ENCODE data around the gene OR52A5.
"Not testable (repeated sequence)": the region's sequence is repeated elsewhere in the genome, so short reads cannot be mapped to it uniquely, and the experiment has no call there.

Gene OR52A5

DNA sequence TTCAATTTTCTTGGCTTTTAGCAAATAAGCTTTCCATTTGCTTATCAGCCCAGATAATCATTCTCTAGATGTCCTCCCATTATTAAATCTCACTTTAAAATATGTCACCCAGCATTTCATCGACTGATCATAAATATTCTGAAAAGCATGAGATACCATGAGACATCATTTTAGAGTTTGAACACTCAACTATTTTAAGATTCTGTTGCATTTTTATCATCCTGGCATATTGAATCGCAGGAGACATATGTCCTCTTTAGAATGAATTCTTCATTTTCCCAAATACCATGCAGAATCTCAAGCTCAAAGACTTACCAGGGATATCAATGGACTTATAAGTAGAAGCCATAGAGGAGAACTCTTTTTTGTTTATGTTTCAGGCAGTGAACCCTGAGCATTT lies at the start of gene OR52A5:
Gene OR52A5 (minus strand): TSS at position 361 of the 400 bp plus-strand sequence. CDS start 5,714 bp downstream, outside the sequence.
- Mint-ChIP-seq H3K4me3 (no peak within 1 kb of the TSS), H3K4me1 (ENCODE audit: low read depth) (no peaks in the 10 kb centered on the region), H3K27me3 (no peaks in the 10 kb centered on the region), H3K27ac (no peak within 1 kb of the TSS), H3K36me3 (ENCODE audit: low read depth) (no peaks in the 10 kb centered on the region), H3K9me3 (no peaks in the 10 kb centered on the region)
- intact Hi-C loops (cut with micrococcal nuclease) = no loop called here

DNA sequence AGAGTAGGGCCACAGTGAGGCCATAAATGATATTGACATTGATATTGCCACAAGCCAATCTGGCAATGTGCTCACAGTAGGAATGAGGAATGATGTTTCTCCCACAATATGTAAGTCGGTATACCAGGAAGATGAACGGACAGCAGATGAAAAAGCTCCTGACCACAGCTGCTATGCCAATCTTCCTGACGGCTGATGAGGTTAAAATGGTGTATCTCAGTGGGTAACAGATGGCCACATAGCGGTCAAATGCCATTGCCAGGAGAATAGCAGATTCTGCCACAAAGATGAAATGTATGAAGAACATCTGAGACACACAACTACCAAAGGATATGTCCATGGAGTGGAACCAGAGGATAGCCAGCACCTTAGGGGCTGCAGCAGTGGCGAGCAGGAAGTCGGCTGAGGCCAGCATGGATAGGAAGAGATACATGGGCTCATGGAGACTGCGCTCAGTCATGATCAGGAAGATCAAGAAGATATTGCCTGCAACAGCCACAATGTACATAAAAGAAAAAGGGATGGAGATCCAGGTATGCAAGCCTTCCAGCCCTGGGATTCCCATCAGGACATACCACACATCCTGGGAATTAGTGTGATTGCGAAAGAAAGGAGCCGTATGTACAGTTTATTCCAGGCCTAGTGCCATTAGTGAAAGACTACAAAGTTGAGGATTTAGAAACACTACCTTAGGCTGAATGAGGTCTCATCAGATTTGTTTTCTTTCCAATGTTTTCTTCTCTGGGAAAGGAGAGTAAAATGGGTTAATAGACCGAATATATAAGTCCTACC lies 40.1 kb upstream of the OR52A5 start:
- no peaks in the 10 kb centered on the region for H3K9me3 Mint-ChIP-seq
- H3K4me1 Mint-ChIP-seq (ENCODE audit: low read depth) = no peaks in the 10 kb centered on the region
- H3K27ac Mint-ChIP-seq = no peak overlapping the region
- H3K36me3 Mint-ChIP-seq (ENCODE audit: low read depth) = no peaks in the 10 kb centered on the region
- H3K27me3 Mint-ChIP-seq = no peaks in the 10 kb centered on the region
- intact Hi-C loops (cut with micrococcal nuclease) = no loop called here
- no peak overlapping the region for H3K4me3 Mint-ChIP-seq

GRCh38 chr11:5174934-5175333 lies 36.8 kb upstream of the OR52A5 start:
- Mint-ChIP-seq H3K27me3 (no peaks in the 10 kb centered on the region), H3K36me3 (ENCODE audit: low read depth) (no peaks in the 10 kb centered on the region), H3K4me3 (no peak overlapping the region), H3K4me1 (ENCODE audit: low read depth) (no peaks in the 10 kb centered on the region), H3K9me3 (no peaks in the 10 kb centered on the region), H3K27ac (no peak overlapping the region)
- intact Hi-C loops (cut with micrococcal nuclease) = no loop called here

DNA sequence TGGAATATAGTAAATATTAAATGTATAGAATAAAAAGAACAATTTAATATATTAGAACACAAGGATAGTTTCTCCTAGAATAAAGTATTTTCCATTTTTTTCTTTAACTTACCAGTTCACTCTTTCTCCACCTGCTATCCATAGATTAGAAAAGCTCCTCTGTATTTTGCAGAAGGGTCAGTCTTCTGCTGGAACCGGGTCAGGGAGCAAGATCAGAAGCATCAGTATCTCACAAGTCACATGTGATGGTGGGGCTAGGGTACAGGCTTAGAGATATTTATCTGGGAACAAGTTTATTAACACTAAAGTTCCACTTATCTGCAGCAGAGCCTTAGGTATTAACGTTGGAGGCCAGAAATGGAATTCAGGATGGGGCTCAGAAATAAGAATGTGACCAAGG lies 33.7 kb upstream of the OR52A5 start:
- no peak overlapping the region for H3K4me3 Mint-ChIP-seq
- no peaks in the 10 kb centered on the region for H3K9me3 Mint-ChIP-seq
- intact Hi-C loops (cut with micrococcal nuclease) = no loop called here
- H3K4me1 Mint-ChIP-seq (ENCODE audit: low read depth) = no peaks in the 10 kb centered on the region
- H3K36me3 Mint-ChIP-seq (ENCODE audit: low read depth) = no peaks in the 10 kb centered on the region
- H3K27me3 Mint-ChIP-seq = no peaks in the 10 kb centered on the region
- H3K27ac Mint-ChIP-seq = no peak overlapping the region

- H3K4me3 Mint-ChIP-seq; H3K36me3 Mint-ChIP-seq (ENCODE audit: low read depth); H3K4me1 Mint-ChIP-seq (ENCODE audit: low read depth); H3K9me3 Mint-ChIP-seq; intact Hi-C loops (cut with micrococcal nuclease); H3K27me3 Mint-ChIP-seq; H3K27ac Mint-ChIP-seq: not testable (repeated sequence)
These were observed 27.7 kb upstream of the OR52A5 start for GRCh38 chr11:5165898-5166297.

- H3K27me3 Mint-ChIP-seq; H3K36me3 Mint-ChIP-seq (ENCODE audit: low read depth); H3K4me1 Mint-ChIP-seq (ENCODE audit: low read depth); H3K9me3 Mint-ChIP-seq; intact Hi-C loops (cut with micrococcal nuclease); H3K4me3 Mint-ChIP-seq; H3K27ac Mint-ChIP-seq: not testable (repeated sequence)
These were observed 26.7 kb upstream of the OR52A5 start for GRCh38 chr11:5164807-5165206.

GRCh38 chr11:5161045-5161444 lies 22.9 kb upstream of the OR52A5 start:
- H3K4me1 Mint-ChIP-seq (ENCODE audit: low read depth); intact Hi-C loops (cut with micrococcal nuclease); H3K36me3 Mint-ChIP-seq (ENCODE audit: low read depth); H3K27me3 Mint-ChIP-seq; H3K27ac Mint-ChIP-seq; H3K9me3 Mint-ChIP-seq; H3K4me3 Mint-ChIP-seq: not testable (repeated sequence)

DNA sequence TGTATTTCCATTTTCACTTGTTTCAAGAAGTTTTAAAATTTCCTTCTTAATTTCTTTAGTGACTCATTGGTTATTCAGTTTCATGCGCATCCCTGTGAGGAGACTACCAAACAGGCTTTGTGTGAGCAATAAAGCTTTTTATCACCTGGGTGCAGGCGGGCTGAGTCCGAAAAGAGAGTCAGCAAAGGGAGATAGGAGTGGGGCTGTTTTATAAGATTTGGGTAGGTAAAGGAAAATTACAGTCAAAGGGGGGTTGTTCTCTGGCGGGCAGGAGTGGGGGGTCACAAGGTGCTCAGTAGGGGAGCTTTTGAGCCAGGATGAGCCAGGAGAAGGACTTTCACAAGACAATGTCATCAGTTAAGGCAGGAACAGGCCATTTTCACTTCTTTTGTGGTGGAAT lies 22.1 kb upstream of the OR52A5 start:
- intact Hi-C loops (cut with micrococcal nuclease); H3K36me3 Mint-ChIP-seq (ENCODE audit: low read depth); H3K27ac Mint-ChIP-seq; H3K27me3 Mint-ChIP-seq; H3K4me1 Mint-ChIP-seq (ENCODE audit: low read depth); H3K4me3 Mint-ChIP-seq; H3K9me3 Mint-ChIP-seq: not testable (repeated sequence)

DNA sequence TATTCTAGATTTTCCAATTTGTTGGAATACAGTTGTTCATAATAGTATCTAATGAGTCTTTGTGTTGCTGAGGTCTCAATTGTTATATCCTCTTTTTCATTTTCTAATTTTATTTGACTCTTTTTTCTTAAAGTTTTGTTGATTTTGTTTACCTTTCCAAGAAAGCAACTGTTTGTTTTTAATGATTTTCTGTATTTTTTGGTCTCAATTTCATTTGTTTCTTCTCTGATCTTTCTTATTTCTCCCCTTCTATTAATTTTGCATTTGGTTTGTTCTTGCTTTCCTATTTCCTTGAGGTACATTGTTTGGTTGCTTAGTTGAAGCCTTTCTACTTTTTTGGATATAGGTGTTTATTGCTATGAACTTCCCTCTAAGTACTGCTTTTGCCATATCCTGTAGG lies 21.6 kb upstream of the OR52A5 start:
- H3K36me3 Mint-ChIP-seq (ENCODE audit: low read depth) = no peaks in the 10 kb centered on the region

DNA sequence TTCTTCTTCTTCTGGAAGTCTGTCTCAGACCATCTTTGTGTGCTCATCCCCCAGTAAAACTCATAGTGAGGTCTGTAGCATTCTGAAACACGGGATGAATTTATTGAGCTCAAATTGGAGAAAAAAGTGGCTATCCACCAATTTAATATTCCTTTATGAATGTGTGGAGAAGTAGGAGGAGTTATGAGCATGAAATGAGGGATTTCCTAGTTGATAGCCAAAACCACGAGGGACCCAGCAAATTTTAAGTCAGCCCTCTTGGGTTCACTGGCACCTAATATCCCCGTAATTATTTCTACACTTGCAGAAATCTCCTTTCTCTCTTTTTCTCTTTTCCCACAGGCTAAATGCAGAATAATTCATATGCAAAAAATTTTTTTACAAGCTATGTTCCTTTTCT lies 16.5 kb upstream of the OR52A5 start, which contains the start of gene OR52A1:
Gene OR52A1 (minus strand): TSS at position 101 of the 400 bp plus-strand sequence. CDS start 2,388 bp downstream, outside the sequence.
- no peaks in the 10 kb centered on the region for H3K4me1 Mint-ChIP-seq (ENCODE audit: low read depth)
- no peaks in the 10 kb centered on the region for H3K36me3 Mint-ChIP-seq (ENCODE audit: low read depth)
- no peak within 1 kb of the TSS for H3K27ac Mint-ChIP-seq
- no peak within 1 kb of the TSS for H3K4me3 Mint-ChIP-seq
- intact Hi-C loops (cut with micrococcal nuclease) = no loop called here
- H3K27me3 Mint-ChIP-seq = no peaks in the 10 kb centered on the region
- peaks cover 1% of the 10 kb centered on the region for H3K9me3 Mint-ChIP-seq

More for the DNA sequence above, 21.6 kb upstream of the OR52A5 start:
- no peaks in the 10 kb centered on the region for H3K4me1 Mint-ChIP-seq (ENCODE audit: low read depth)
- H3K27me3 Mint-ChIP-seq = no peaks in the 10 kb centered on the region
- H3K27ac Mint-ChIP-seq = no peak overlapping the region
- intact Hi-C loops (cut with micrococcal nuclease) = no loop called here
- no peak overlapping the region for H3K4me3 Mint-ChIP-seq
- H3K9me3 Mint-ChIP-seq = peaks cover 10% of the 10 kb centered on the region

DNA sequence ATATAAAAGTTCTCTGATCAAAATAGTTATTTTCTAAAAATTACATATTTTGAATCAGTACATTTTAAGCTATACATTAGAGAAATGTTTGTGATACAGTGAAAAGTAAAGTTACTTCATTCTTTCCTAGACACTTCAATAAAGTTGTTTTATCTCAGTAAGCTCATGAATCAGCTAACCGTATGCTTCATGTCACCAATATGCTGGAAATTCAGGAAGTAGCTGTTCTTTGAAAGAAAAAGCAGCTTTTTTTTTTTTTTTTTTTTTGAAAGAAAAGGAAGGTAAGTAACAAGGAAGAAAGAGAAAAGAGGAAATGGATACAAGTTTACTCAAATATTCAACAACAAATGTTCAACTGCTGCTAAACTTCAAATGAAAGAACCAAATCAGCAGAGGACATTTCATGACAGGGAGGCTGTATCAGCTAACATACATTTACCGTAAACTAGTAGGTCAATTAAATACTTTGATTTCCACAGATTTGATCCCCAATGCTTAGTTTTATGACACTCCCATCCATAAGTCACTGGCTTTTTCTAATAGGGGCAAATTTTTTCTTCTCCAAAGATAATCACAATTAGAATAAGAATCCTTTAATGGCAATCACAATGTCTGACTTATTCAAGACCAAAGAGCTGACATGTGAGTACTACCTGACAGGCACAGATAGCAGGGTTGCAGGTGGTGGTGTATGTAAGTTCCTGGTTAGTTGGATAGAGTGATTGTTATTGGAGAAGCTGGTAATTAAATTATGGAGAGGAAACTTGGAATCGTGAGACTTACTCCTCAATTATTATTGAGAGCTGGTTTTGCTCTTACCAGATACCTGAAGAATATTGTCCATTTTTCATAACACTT lies 15.6 kb upstream of the OR52A5 start:
- no peaks in the 10 kb centered on the region for H3K4me1 Mint-ChIP-seq (ENCODE audit: low read depth)
- no peak overlapping the region for H3K4me3 Mint-ChIP-seq
- no peaks in the 10 kb centered on the region for H3K36me3 Mint-ChIP-seq (ENCODE audit: low read depth)
- no peaks in the 10 kb centered on the region for H3K27me3 Mint-ChIP-seq
- H3K27ac Mint-ChIP-seq = no peak overlapping the region
- no peaks in the 10 kb centered on the region for H3K9me3 Mint-ChIP-seq
- intact Hi-C loops (cut with micrococcal nuclease) = no loop called here

DNA sequence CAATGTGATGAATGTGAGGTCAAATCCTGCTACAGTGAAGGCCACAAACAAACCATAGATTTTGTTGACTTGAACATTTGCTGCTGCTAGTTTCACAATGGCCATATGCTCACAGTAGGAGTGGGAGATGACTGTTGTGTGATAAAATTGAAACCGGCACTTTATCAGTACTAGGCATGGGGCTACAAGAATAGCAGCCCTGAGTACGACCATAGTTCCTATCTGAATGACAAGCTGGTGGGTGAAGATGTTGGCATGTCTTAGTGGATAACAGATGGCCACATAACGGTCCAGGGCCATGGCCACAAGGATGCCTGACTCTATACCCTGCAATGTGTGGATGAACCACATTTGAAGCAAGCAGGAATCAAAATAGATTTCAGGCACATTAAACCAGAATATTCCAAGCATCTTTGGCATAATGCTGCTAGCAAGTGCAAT lies 13.6 kb upstream of the OR52A5 start:
- Mint-ChIP-seq H3K4me3 (no peak overlapping the region), H3K36me3 (ENCODE audit: low read depth) (no peaks in the 10 kb centered on the region), H3K4me1 (ENCODE audit: low read depth) (no peaks in the 10 kb centered on the region), H3K9me3 (no peaks in the 10 kb centered on the region), H3K27ac (no peak overlapping the region), H3K27me3 (no peaks in the 10 kb centered on the region)
- intact Hi-C loops (cut with micrococcal nuclease) = no loop called here

DNA sequence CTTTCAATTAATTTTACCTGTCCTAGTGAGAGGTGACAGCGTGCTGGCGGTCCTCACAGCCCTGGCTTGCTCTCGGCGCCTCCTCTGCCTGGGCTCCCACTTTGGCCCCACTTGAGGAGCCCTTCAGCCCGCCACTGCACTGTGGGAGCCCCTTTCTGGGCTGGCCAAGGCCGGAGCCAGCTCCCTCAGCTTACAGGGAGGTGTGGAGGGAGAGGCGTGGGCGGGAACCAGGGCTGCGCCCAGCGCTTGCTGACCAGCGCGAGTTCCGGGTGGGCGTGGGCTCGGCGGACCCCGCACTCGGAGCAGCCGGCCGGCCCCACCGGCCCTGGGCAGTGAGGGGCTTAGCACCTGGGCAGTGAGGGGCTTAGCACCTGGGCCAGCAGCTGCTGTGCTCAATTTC lies 6.0 kb upstream of the OR52A5 start:
- H3K27me3 Mint-ChIP-seq; H3K9me3 Mint-ChIP-seq; H3K4me3 Mint-ChIP-seq; H3K36me3 Mint-ChIP-seq (ENCODE audit: low read depth); H3K27ac Mint-ChIP-seq; intact Hi-C loops (cut with micrococcal nuclease); H3K4me1 Mint-ChIP-seq (ENCODE audit: low read depth): not testable (repeated sequence)

GRCh38 chr11:5137014-5137413 lies 1.1 kb downstream of the OR52A5 start:
- Mint-ChIP-seq H3K4me1 (ENCODE audit: low read depth) (no peaks in the 10 kb centered on the region), H3K9me3 (no peaks in the 10 kb centered on the region), H3K4me3 (no peak overlapping the region), H3K36me3 (ENCODE audit: low read depth) (no peaks in the 10 kb centered on the region), H3K27me3 (no peaks in the 10 kb centered on the region), H3K27ac (no peak overlapping the region)
- intact Hi-C loops (cut with micrococcal nuclease) = no loop called here

All from dendritic cell treated with granulocyte-macrophage colony-stimulating factor and Interleukin-4, amounts not matched to agents 40 ng/mL and 50 ng/mL, for 4 days (primary cell).